Neural cell (in vitro differentiated cells): ENCODE data around the gene DFFA. TPM values are rescaled to one million over a fixed set of nuclear protein-coding genes. Genes with fewer than 3 reads are reported as not detected.
A peak's percentile ranks its signal among the peaks of the same experiment; 100 is the strongest.
"Not testable (repeated sequence)": the region's sequence is repeated elsewhere in the genome, so short reads cannot be mapped to it uniquely, and the experiment has no call there.

Experiments
- H2AFZ ChIP-seq: fragments of 200-600, 300-800 bp; sonication (generic), shearing (Covaris generic); 2 replicates; pipeline ENCODE4 v1.6.0; 2014; ENCODE audit warnings: low read depth, mild to moderate bottlenecking, antibody characterized with exemption, low read length, moderate library complexity
- H3F3A ChIP-seq: fragments of 200-600 bp; shearing (Covaris generic); 2 replicates; pipeline ENCODE4 v1.6.1; 2016; ENCODE audit warnings: mild to moderate bottlenecking, moderate library complexity, mixed read lengths, antibody characterized with exemption, low read length; ENCODE audit not compliant: insufficient read depth, poor library complexity, severe bottlenecking
- H3K27ac ChIP-seq: fragments of 200-600, 300-800 bp; sonication (generic), shearing (Covaris generic); 2 replicates; pipeline ENCODE4 v1.5.1; 2014; ENCODE audit warnings: mild to moderate bottlenecking, low read length, moderate library complexity
- H3K27me3 ChIP-seq: fragments of 300-800, 200-600 bp; sonication (generic), shearing (Covaris generic); 2 replicates; pipeline ENCODE4 v1.6.0; 2014; ENCODE audit warnings: mild to moderate bottlenecking, low read depth, low read length, moderate library complexity; ENCODE audit not compliant: insufficient read depth
- H3K36me3 ChIP-seq: fragments of 300-800, 200-600 bp; sonication (generic), shearing (Covaris generic); 2 replicates; pipeline ENCODE4 v1.5.1; 2014; ENCODE audit warnings: mild to moderate bottlenecking, antibody characterized with exemption, low read length, moderate library complexity; ENCODE audit not compliant: insufficient read depth
- H3K4me2 ChIP-seq: fragments of 300-800, 200-600 bp; sonication (generic), shearing (Covaris generic); 2 replicates; pipeline ENCODE4 v1.6.0; 2014; ENCODE audit warnings: mild to moderate bottlenecking, low read length
- H3K4me3 ChIP-seq: fragments of 300-800, 200-600 bp; sonication (generic), shearing (Covaris generic); 2 replicates; pipeline ENCODE4 v1.5.1; 2014; ENCODE audit warnings: mild to moderate bottlenecking, low read length, moderate library complexity
- H3K79me2 ChIP-seq: fragments of 200-600 bp; shearing (Covaris generic); replicated peaks from 2 replicates; pipeline ENCODE4 v1.6.0; 2014; ENCODE audit warnings: mild to moderate bottlenecking, low read length, moderate library complexity; ENCODE audit not compliant: insufficient read depth
- H3K9ac ChIP-seq: fragments of 300-800, 200-600 bp; sonication (generic), shearing (Covaris generic); 2 replicates; pipeline ENCODE4 v1.6.1; 2016; ENCODE audit warnings: mild to moderate bottlenecking, low read length, mixed read lengths
- H3K9me2 ChIP-seq: fragments of 200-600 bp; shearing (Covaris generic); 2 replicates; pipeline ENCODE4 v1.6.1; 2016; ENCODE audit warnings: mild to moderate bottlenecking, low read length, mixed read lengths; ENCODE audit not compliant: insufficient read depth
- H3K9me3 ChIP-seq: fragments of 200-600, 300-800 bp; sonication (generic), shearing (Covaris generic); 2 replicates; pipeline ENCODE4 v1.6.1; 2016; ENCODE audit warnings: mild to moderate bottlenecking, mixed run types, low read length, moderate library complexity, mixed read lengths
- H4K20me1 ChIP-seq: fragments of 200-600 bp; shearing (Covaris generic); 2 replicates; pipeline ENCODE4 v1.6.1; 2016; ENCODE audit warnings: mild to moderate bottlenecking, mixed run types; ENCODE audit not compliant: insufficient read depth
- EP300 ChIP-seq: fragments of 450-650 bp; conservative IDR thresholded peaks from 2 replicates; pipeline ENCODE4 v1.6.1; 2014; ENCODE audit warnings: antibody characterized with exemption, mild to moderate bottlenecking, moderate library complexity; ENCODE audit not compliant: poor library complexity, severe bottlenecking
- EZH2 ChIP-seq: fragments of 200-600, 300-800 bp; shearing (Covaris generic), sonication (generic); IDR thresholded peaks from 2 replicates; pipeline ENCODE4 v1.6.1; 2014; ENCODE audit warnings: antibody characterized with exemption, low read length, borderline replicate concordance, mild to moderate bottlenecking; ENCODE audit not compliant: insufficient read depth, poor library complexity, severe bottlenecking
- MXI1 ChIP-seq: fragments of 450-650 bp; conservative IDR thresholded peaks from 2 replicates; pipeline ENCODE4 v1.6.1; 2014; ENCODE audit warnings: antibody characterized with exemption, mild to moderate bottlenecking; ENCODE audit not compliant: poor library complexity, severe bottlenecking
- POLR2AphosphoS5 ChIP-seq: IDR thresholded peaks from 2 replicates; pipeline ENCODE4 v1.6.1; 2012
- SMC3 ChIP-seq: fragments of 450-650 bp; conservative IDR thresholded peaks from 2 replicates; pipeline ENCODE4 v1.6.1; 2014; ENCODE audit warnings: antibody characterized with exemption, mild to moderate bottlenecking, moderate library complexity; ENCODE audit not compliant: poor library complexity
- polyA plus RNA-seq: library from polyadenylated mRNA; depleted of rRNA; stranded (reverse); fragments of >200 nt; gene quantifications from 2 replicates; pipeline ENCODE4 v1.2.3, GENCODE V29; 2014
- TF ChIP-seq, protein P1 (sequence below): fragments of 450-650 bp; IDR thresholded peaks from 2 replicates; pipeline ENCODE4 v1.5.1; 2014; ENCODE audit warnings: antibody characterized with exemption, mild to moderate bottlenecking, moderate library complexity; ENCODE audit not compliant: poor library complexity, severe bottlenecking

Gene DFFA
- polyA plus RNA-seq, 1 donor from 2014 or later = 32.7 TPM

DNA sequence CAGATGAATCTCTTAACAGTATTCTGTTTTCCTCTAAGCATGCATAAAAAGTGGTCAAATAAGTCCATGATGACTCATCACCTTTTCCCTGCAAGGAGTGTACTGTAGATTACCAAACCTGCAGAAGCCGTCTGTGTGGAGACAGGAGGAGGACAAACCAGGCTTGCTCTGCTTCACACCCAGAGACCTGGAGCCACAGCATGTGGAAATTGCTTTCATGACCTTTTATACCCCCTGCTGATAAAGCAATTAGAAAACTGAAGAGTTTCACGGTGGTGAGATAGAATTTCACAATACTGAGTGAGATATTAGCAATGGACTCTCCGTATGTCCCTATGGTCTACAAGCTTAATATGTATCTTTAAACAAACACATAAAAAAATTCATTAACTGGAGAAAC lies 13.1 kb downstream of the DFFA start:
- TF ChIP-seq, protein P1, sequence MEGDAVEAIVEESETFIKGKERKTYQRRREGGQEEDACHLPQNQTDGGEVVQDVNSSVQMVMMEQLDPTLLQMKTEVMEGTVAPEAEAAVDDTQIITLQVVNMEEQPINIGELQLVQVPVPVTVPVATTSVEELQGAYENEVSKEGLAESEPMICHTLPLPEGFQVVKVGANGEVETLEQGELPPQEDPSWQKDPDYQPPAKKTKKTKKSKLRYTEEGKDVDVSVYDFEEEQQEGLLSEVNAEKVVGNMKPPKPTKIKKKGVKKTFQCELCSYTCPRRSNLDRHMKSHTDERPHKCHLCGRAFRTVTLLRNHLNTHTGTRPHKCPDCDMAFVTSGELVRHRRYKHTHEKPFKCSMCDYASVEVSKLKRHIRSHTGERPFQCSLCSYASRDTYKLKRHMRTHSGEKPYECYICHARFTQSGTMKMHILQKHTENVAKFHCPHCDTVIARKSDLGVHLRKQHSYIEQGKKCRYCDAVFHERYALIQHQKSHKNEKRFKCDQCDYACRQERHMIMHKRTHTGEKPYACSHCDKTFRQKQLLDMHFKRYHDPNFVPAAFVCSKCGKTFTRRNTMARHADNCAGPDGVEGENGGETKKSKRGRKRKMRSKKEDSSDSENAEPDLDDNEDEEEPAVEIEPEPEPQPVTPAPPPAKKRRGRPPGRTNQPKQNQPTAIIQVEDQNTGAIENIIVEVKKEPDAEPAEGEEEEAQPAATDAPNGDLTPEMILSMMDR = no peak
- TF ChIP-seq EP300 (no peak), SMC3 (no peak), POLR2AphosphoS5 (no peak)
- Histone ChIP-seq H3K79me2 (no peaks in the 10 kb centered on the region), H3K36me3 (no peaks in the 10 kb centered on the region), H3K9me2 (no peaks in the 10 kb centered on the region), H3K4me2 (no peak overlapping the region), H3K27me3 (no peaks in the 10 kb centered on the region), H4K20me1 (no peaks in the 10 kb centered on the region), H3K9me3 (no peaks in the 10 kb centered on the region), H3K27ac (no peak overlapping the region), H3F3A (no peaks in the 10 kb centered on the region), H2AFZ (no peak overlapping the region), H3K4me3 (no peak overlapping the region), H3K9ac (no peak overlapping the region)

DNA sequence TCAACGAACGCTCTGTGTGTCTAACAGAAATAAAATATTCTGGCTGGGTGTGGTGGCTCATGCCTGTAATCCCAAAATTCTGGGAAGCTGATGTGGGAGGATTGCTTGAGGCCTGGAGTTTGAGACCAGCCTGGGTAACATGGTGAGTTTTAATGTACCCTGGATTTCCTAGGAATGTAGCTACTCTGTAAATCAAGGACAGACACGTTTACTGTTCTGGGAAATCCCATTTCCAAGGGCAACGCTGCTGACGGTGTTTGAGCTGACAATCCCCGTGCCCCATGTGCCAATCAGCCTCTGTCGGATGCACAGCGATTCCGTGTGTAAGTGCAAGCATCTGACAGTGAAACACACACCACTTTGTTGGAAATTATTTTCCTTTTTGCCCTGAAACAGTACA lies 14.5 kb downstream of the DFFA start:
- no peak overlapping the region for H2AFZ ChIP-seq
- H3K27me3 ChIP-seq = no peaks in the 10 kb centered on the region
- peak overlapping the region; percentile 37 for H3K9ac ChIP-seq
- H3K4me2 ChIP-seq = no peak overlapping the region
- H3K36me3 ChIP-seq = no peaks in the 10 kb centered on the region
- no peaks in the 10 kb centered on the region for H3K9me2 ChIP-seq
- TF ChIP-seq POLR2AphosphoS5 = peak; percentile 58
- TF ChIP-seq EZH2 = no peak
- peak; percentile 19 for TF ChIP-seq MXI1
- peak; percentile 77 for TF ChIP-seq EP300
- peak overlapping the region; percentile 73 for H3K27ac ChIP-seq
- H3F3A ChIP-seq = no peaks in the 10 kb centered on the region
- H3K9me3 ChIP-seq = no peaks in the 10 kb centered on the region
- no peaks in the 10 kb centered on the region for H4K20me1 ChIP-seq
- peak overlapping the region; percentile 3 for H3K4me3 ChIP-seq
- no peaks in the 10 kb centered on the region for H3K79me2 ChIP-seq

- H2AFZ ChIP-seq, H3K36me3 ChIP-seq, H3K4me2 ChIP-seq, H3K27me3 ChIP-seq, H3F3A ChIP-seq, H3K9me2 ChIP-seq, H3K79me2 ChIP-seq, H4K20me1 ChIP-seq, H3K9me3 ChIP-seq: not testable (repeated sequence)
- Histone ChIP-seq H3K27ac (peak overlapping the region; percentile 73), H3K4me3 (peak overlapping the region; percentile 3), H3K9ac (peak overlapping the region; percentile 37)
Measured at GRCh38 chr1:10457462-10457861, 14.9 kb downstream of the DFFA start.

GRCh38 chr1:10456661-10457060 lies 15.7 kb downstream of the DFFA start:
- H2AFZ ChIP-seq = no peak overlapping the region

More at GRCh38 chr1:10456661-10457060, 15.7 kb downstream of the DFFA start:
- no peak for TF ChIP-seq EZH2
- no peak for TF ChIP-seq EP300
- no peaks in the 10 kb centered on the region for H3K79me2 ChIP-seq
- H3K36me3 ChIP-seq = no peaks in the 10 kb centered on the region
- H3K9me3 ChIP-seq = no peaks in the 10 kb centered on the region
- no peaks in the 10 kb centered on the region for H3K9me2 ChIP-seq
- H3K27me3 ChIP-seq = no peaks in the 10 kb centered on the region
- no peak overlapping the region for H3K4me3 ChIP-seq
- H3K27ac ChIP-seq = no peak overlapping the region
- H3F3A ChIP-seq = no peaks in the 10 kb centered on the region
- no peak overlapping the region for H3K4me2 ChIP-seq
- no peak overlapping the region for H3K9ac ChIP-seq
- no peaks in the 10 kb centered on the region for H4K20me1 ChIP-seq
